Measurements from ENCODE around the gene CRYL1. TPM values are rescaled to one million over a fixed set of nuclear protein-coding genes. Genes with fewer than 3 reads are reported as not detected.

CRYL1 gene
- polyA plus RNA-seq, 3 donors = 35.0 to 70.2 (median 51.4) TPM

- Histone ChIP-seq H3K4me1 (ENCODE audit: control insufficient read depth in 1 of 2, insufficient read depth in 2 of 2, low read length in 2 of 2) (peaks cover 14 to 30% of the 10 kb centered on the region in 2 donors), H3K27ac (ENCODE audit: low read depth in 1 of 2, low read length in 2 of 2) (peak overlapping the region in 1 of 2 donors; percentile 21), H3K79me2 (ENCODE audit: insufficient read depth, low read length) (peaks cover 14% of the 10 kb centered on the region), H3K9ac (ENCODE audit: insufficient read depth, low read length, poor library complexity, severe bottlenecking) (no peak overlapping the region), H2AFZ (ENCODE audit: insufficient read depth, low read depth, low read length, poor library complexity, severe bottlenecking) (no peak overlapping the region), H3K9me3 (replicated peaks in 1 of 2; ENCODE audit: control insufficient read depth in 1 of 2, insufficient read depth in 1 of 2, low read length in 2 of 2) (peaks cover 0 to 3% of the 10 kb centered on the region in 2 donors), H3K4me3 (replicated peaks in 1 of 3; ENCODE audit: low read depth in 2 of 3, low read length in 3 of 3) (no peak overlapping the region), H3K27me3 (ENCODE audit: control insufficient read depth in 2 of 2, insufficient read depth in 2 of 2, low read length in 2 of 2) (no peaks in the 10 kb centered on the region), H3K36me3 (replicated peaks in 1 of 2; ENCODE audit: control insufficient read depth in 1 of 2, insufficient read depth in 2 of 2, low read length in 2 of 2) (no peaks in the 10 kb centered on the region), H3K4me2 (replicated peaks; ENCODE audit: extremely low read depth, low read length, poor library complexity, severe bottlenecking) (no peak overlapping the region), H4K20me1 (ENCODE audit: insufficient read depth, low read length) (no peaks in the 10 kb centered on the region)
- Mint-ChIP-seq H3K4me1 (peaks cover 30% of the 10 kb centered on the region), H3K9me3 (peaks cover 0 to 8% (median 5%) of the 10 kb centered on the region in 7 donors), H3K36me3 (no peaks in the 10 kb centered on the region), H3K27ac (peak overlapping the region in 5 of 7 donors; percentile 23 to 78 (median 44)), H3K4me3 (no peak overlapping the region), H3K27me3 (ENCODE audit: low read depth in 3 of 3) (peaks cover 0 to 3% (median 0%) of the 10 kb centered on the region in 3 donors)
- intact Hi-C loops (cut with micrococcal nuclease) = loop anchor here (5.0 to 10.0 kb wide), 2 partner anchors 39 to 46 kb away; partner anchors contain the start of gene IFT88 (in 1 of the 2)
- 100% methylated on average over 1 of the region's 2 CpGs for WGBS (ENCODE audit: insufficient coverage)
- TF ChIP-seq, protein P1, sequence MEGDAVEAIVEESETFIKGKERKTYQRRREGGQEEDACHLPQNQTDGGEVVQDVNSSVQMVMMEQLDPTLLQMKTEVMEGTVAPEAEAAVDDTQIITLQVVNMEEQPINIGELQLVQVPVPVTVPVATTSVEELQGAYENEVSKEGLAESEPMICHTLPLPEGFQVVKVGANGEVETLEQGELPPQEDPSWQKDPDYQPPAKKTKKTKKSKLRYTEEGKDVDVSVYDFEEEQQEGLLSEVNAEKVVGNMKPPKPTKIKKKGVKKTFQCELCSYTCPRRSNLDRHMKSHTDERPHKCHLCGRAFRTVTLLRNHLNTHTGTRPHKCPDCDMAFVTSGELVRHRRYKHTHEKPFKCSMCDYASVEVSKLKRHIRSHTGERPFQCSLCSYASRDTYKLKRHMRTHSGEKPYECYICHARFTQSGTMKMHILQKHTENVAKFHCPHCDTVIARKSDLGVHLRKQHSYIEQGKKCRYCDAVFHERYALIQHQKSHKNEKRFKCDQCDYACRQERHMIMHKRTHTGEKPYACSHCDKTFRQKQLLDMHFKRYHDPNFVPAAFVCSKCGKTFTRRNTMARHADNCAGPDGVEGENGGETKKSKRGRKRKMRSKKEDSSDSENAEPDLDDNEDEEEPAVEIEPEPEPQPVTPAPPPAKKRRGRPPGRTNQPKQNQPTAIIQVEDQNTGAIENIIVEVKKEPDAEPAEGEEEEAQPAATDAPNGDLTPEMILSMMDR (IDR thresholded peaks at IDR 0.05) = no peak
- peak; percentile 67 to 89 (median 69) for DNase-seq
These were observed 2.8 kb upstream of the CRYL1 start for GRCh38 chr13:20528452-20528851.

DNA sequence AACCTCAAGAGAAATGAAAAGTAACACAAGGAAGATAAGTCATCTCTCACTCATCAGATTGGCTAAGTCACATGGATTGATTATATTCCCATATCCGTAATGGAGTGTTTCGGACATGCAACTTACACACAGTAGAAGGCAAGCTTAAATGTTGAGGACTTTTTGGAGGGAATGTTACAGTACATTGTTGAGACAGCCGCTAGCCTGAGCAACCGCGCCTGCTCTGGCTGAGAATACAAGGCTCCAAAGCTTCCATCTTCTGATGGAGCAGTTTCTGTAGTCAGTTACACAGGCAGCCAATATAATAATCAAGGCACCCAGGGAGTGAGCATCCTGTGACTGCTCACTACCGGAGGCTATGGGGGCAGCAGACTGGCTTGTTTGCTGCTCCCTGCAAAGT, 1.0 kb upstream of the CRYL1 start:
- Mint-ChIP-seq H3K27me3 (ENCODE audit: low read depth in 3 of 3) (peaks cover 0 to 1% (median 0%) of the 10 kb centered on the region in 3 donors), H3K9me3 (peaks cover 0 to 8% (median 3%) of the 10 kb centered on the region in 7 donors), H3K27ac (peak overlapping the region; percentile 90 to 95 (median 91)), H3K4me3 (peak overlapping the region; percentile 78 to 90), H3K4me1 (peaks cover 31% of the 10 kb centered on the region), H3K36me3 (no peaks in the 10 kb centered on the region)
- no peaks in the 10 kb centered on the region for H4K20me1 ChIP-seq (ENCODE audit: insufficient read depth, low read length)
- no peak for DNase-seq
- peak overlapping the region; percentile 95 for H3K9ac ChIP-seq (ENCODE audit: insufficient read depth, low read length, poor library complexity, severe bottlenecking)
- peak overlapping the region; percentile 45 to 86 (median 78) for H3K4me3 ChIP-seq (replicated peaks in 1 of 3; ENCODE audit: low read depth in 2 of 3, low read length in 3 of 3)
- H3K9me3 ChIP-seq (replicated peaks in 1 of 2; ENCODE audit: control insufficient read depth in 1 of 2, insufficient read depth in 1 of 2, low read length in 2 of 2) = peaks cover 0 to 3% of the 10 kb centered on the region in 2 donors
- no peaks in the 10 kb centered on the region for H3K27me3 ChIP-seq (ENCODE audit: control insufficient read depth in 2 of 2, insufficient read depth in 2 of 2, low read length in 2 of 2)
- H3K4me2 ChIP-seq (replicated peaks; ENCODE audit: extremely low read depth, low read length, poor library complexity, severe bottlenecking) = peak overlapping the region; percentile 86
- no CpG with 5 or more reads among the region's 6 CpGs for WGBS (ENCODE audit: insufficient coverage)
- no peaks in the 10 kb centered on the region for H3K36me3 ChIP-seq (replicated peaks in 1 of 2; ENCODE audit: control insufficient read depth in 1 of 2, insufficient read depth in 2 of 2, low read length in 2 of 2)
- peaks cover 14 to 32% of the 10 kb centered on the region in 2 donors for H3K4me1 ChIP-seq (ENCODE audit: control insufficient read depth in 1 of 2, insufficient read depth in 2 of 2, low read length in 2 of 2)
- peaks cover 17% of the 10 kb centered on the region for H3K79me2 ChIP-seq (ENCODE audit: insufficient read depth, low read length)
- intact Hi-C loops (cut with micrococcal nuclease) = loop anchor here (5.0 to 10.0 kb wide), 2 partner anchors 41 to 48 kb away; partner anchors contain the start of gene IFT88 (in 1 of the 2)
- TF ChIP-seq, protein P1 (IDR thresholded peaks at IDR 0.05) = no peak
- peak overlapping the region; percentile 97 to 99 for H3K27ac ChIP-seq (ENCODE audit: low read depth in 1 of 2, low read length in 2 of 2)
- peak overlapping the region; percentile 43 for H2AFZ ChIP-seq (ENCODE audit: insufficient read depth, low read depth, low read length, poor library complexity, severe bottlenecking)
